Keratinocyte (primary cell): ENCODE data around the gene PSME3. TPM values are rescaled to one million over a fixed set of nuclear protein-coding genes. Genes with fewer than 3 reads are reported as not detected.

Source experiments
- DNase-seq: peaks from one replicate; pipeline ENCODE4 v3.0.0-alpha.2; 2011; ENCODE audit warnings: low read depth, missing footprints, low spot score
- FAIRE-seq: peaks from 2 replicates; lab custom pipeline; 2011; peaks lifted over from hg19 to GRCh38; lab: Jason Lieb, UNC
- H2AFZ ChIP-seq: 2 replicates; pipeline ENCODE4 v1.6.0; 2012; ENCODE audit warnings: low read length, control low read depth, inconsistent platforms; ENCODE audit not compliant: control insufficient read depth
- H3K27ac ChIP-seq: 2 replicates; pipeline ENCODE4 v1.5.1; 2011; ENCODE audit warnings: low read length; ENCODE audit not compliant: control insufficient read depth, insufficient read depth
- H3K27me3 ChIP-seq: 3 replicates; pipeline ENCODE4 v1.6.0; 2011; ENCODE audit warnings: low read length; ENCODE audit not compliant: control insufficient read depth, insufficient read depth; ENCODE audit errors: extremely low read depth
- H3K36me3 ChIP-seq, 2 experiments: 2 replicates in 1 of 2; 3 replicates in 1 of 2; pipeline ENCODE4 v1.5.1; 2011; ENCODE audit warnings: low read length in 2 of 2, mild to moderate bottlenecking in 1 of 2; ENCODE audit not compliant: control insufficient read depth in 2 of 2, insufficient read depth in 2 of 2; ENCODE audit errors: extremely low read depth in 1 of 2
- H3K4me1 ChIP-seq: 3 replicates; pipeline ENCODE4 v1.5.1; 2011; ENCODE audit warnings: low read length; ENCODE audit not compliant: control insufficient read depth, insufficient read depth; ENCODE audit errors: extremely low read depth
- H3K4me2 ChIP-seq: 3 replicates; pipeline ENCODE4 v1.6.0; 2011; ENCODE audit warnings: low read depth, low read length; ENCODE audit not compliant: control insufficient read depth, insufficient read depth; ENCODE audit errors: extremely low read depth
- H3K4me3 ChIP-seq, 3 experiments: fragments of 200-600 bp in 1 of 3; sonication (generic) in 1 of 3; 2 replicates in 2 of 3; 3 replicates in 1 of 3; pipeline ENCODE4 v1.5.1; 2011 to 2016; ENCODE audit warnings: low read length in 3 of 3, mild to moderate bottlenecking in 3 of 3, control low read depth in 2 of 3, inconsistent platforms in 1 of 3, low read depth in 1 of 3, mixed read lengths in 1 of 3, mixed run types in 1 of 3, moderate library complexity in 1 of 3; ENCODE audit not compliant: control insufficient read depth in 2 of 3, insufficient read depth in 2 of 3; ENCODE audit errors: extremely low read depth in 1 of 3
- H3K79me2 ChIP-seq: 2 replicates; pipeline ENCODE4 v1.6.0; 2012; ENCODE audit warnings: low read length; ENCODE audit not compliant: control insufficient read depth, insufficient read depth
- H3K9ac ChIP-seq: 3 replicates; pipeline ENCODE4 v1.6.0; 2011; ENCODE audit warnings: low read length; ENCODE audit not compliant: control insufficient read depth, insufficient read depth; ENCODE audit errors: extremely low read depth
- H3K9me1 ChIP-seq: 3 replicates; pipeline ENCODE4 v1.6.0; 2011; ENCODE audit warnings: low read length; ENCODE audit not compliant: control insufficient read depth, insufficient read depth; ENCODE audit errors: extremely low read depth
- H3K9me3 ChIP-seq: 2 replicates; pipeline ENCODE4 v1.5.1; 2012; ENCODE audit warnings: low read depth, low read length; ENCODE audit not compliant: control insufficient read depth
- H4K20me1 ChIP-seq: 3 replicates; pipeline ENCODE4 v1.6.0; 2011; ENCODE audit warnings: low read length; ENCODE audit not compliant: control insufficient read depth, insufficient read depth; ENCODE audit errors: extremely low read depth
- CTCF ChIP-seq, 3 experiments: IDR thresholded peaks in 1 of 3; conservative IDR thresholded peaks in 1 of 3; optimal IDR thresholded peaks in 1 of 3; 2 replicates in 2 of 3; 3 replicates in 1 of 3; pipeline versions ENCODE3 to v1.5.1; 2011; ENCODE audit warnings: low read length in 3 of 3, mild to moderate bottlenecking in 3 of 3, moderate library complexity in 2 of 3, control low read depth in 1 of 3, inconsistent platforms in 1 of 3; ENCODE audit not compliant: insufficient read depth in 2 of 3; ENCODE audit errors: extremely low read depth in 1 of 3
- EZH2 ChIP-seq: IDR thresholded peaks from one replicate; pipeline ENCODE4 v1.6.1; 2012; ENCODE audit warnings: inconsistent platforms, mild to moderate bottlenecking, low read length, moderate library complexity
- dilution Hi-C: fragments of 300-500 bp; cut with MboI; formaldehyde crosslinking; loops from one replicate; pipeline ENCODE4 v1.7.0; 2020; ENCODE audit warnings: low sequenced_read_pairs; ENCODE audit not compliant: extremely low pct_ligation_motif_present
- polyA plus RNA-seq, 5 experiments: library from polyadenylated mRNA; depleted of rRNA in 3 of 5; stranded (reverse) in 3 of 5; stranded (forward) in 1 of 5; unstranded in 1 of 5; fragments of >200 nt; gene quantifications; 1 replicate in 1 of 5; 2 replicates in 3 of 5; 3 replicates in 1 of 5; pipeline versions ENCODE4 v1.2.1 to v1.2.3, GENCODE V29; 2011 to 2012; ENCODE audit warnings: missing spikeins in 2 of 5, low read depth in 1 of 5, low replicate concordance in 1 of 5

PSME3 gene
- polyA plus RNA-seq, 1 donor (not counting 4 experiments of a cell fraction or from before 2014, with no cell fraction given), result 190 TPM

- no peak for DNase-seq
- TF ChIP-seq EZH2, result no peak
- no peak for TF ChIP-seq CTCF (optimal IDR thresholded peaks at IDR 0.05 in 1 of 3, IDR thresholded peaks at IDR 0.05 in 1 of 3, conservative IDR thresholded peaks at IDR 0.05 in 1 of 3; ENCODE audit: extremely low read depth in 1 of 3, insufficient read depth in 2 of 3, low read length in 3 of 3)
- no peaks in the 10 kb centered on the region for H3K9me1 ChIP-seq
- H3K79me2 ChIP-seq, result no peaks in the 10 kb centered on the region
- H3K27ac ChIP-seq, result no peak overlapping the region
- no peak overlapping the region for H3K4me2 ChIP-seq
- H3K9me3 ChIP-seq, result no peaks in the 10 kb centered on the region
- H4K20me1 ChIP-seq, result peaks cover 3% of the 10 kb centered on the region
- peaks cover 19 to 20% of the 10 kb centered on the region in 2 experiments for H3K36me3 ChIP-seq
- H3K27me3 ChIP-seq, result no peaks in the 10 kb centered on the region
- H2AFZ ChIP-seq, result no peak overlapping the region
- dilution Hi-C loops, result loop anchor here (25.0 kb wide), 1 partner anchor 89 kb away; no protein-coding TSS in a partner anchor
- no peak overlapping the region for H3K9ac ChIP-seq
- no peaks in the 10 kb centered on the region for H3K4me1 ChIP-seq
- H3K4me3 ChIP-seq, result no peak overlapping the region
- FAIRE-seq, result no peak
These were observed 14.9 kb downstream of the PSME3 start for GRCh38 chr17:42848093-42848492.

- dilution Hi-C loops, result loop anchor here (25.0 kb wide), 1 partner anchor 88 kb away; no protein-coding TSS in a partner anchor
- DNase-seq (no peak), FAIRE-seq (no peak)
These were observed 15.8 kb downstream of the PSME3 start for GRCh38 chr17:42849031-42849430.

More at GRCh38 chr17:42849031-42849430, 15.8 kb downstream of the PSME3 start:
- Histone ChIP-seq H3K27me3 (no peaks in the 10 kb centered on the region), H3K4me3 (no peak overlapping the region), H3K4me1 (no peaks in the 10 kb centered on the region), H3K36me3 (peaks cover 12 to 14% of the 10 kb centered on the region in 2 experiments), H4K20me1 (peaks cover 3% of the 10 kb centered on the region), H3K9me1 (no peaks in the 10 kb centered on the region), H3K9ac (no peak overlapping the region), H2AFZ (no peak overlapping the region), H3K27ac (no peak overlapping the region), H3K9me3 (no peaks in the 10 kb centered on the region), H3K79me2 (no peaks in the 10 kb centered on the region), H3K4me2 (no peak overlapping the region)
- TF ChIP-seq EZH2, result no peak
- no peak for TF ChIP-seq CTCF (optimal IDR thresholded peaks at IDR 0.05 in 1 of 3, IDR thresholded peaks at IDR 0.05 in 1 of 3, conservative IDR thresholded peaks at IDR 0.05 in 1 of 3; ENCODE audit: extremely low read depth in 1 of 3, insufficient read depth in 2 of 3, low read length in 3 of 3)
